ENCODE results near the gene CAPN12.

DNA sequence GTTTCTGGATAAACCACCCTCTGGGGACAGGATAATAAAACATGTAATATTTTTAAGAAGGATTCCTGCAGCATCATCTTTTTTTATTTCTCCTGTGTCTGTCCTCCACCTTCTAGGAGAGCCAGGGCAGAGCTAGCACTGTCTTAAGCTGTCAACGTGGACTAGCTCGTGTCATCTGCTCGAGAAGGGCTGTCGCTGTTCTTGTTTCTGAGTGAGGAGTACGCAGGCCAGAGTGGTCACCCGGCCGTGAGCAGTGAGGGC, 13.9 kb downstream of the CAPN12 start:
- TF ChIP-seq EP300 (IDR thresholded peaks at IDR 0.05) = no peak
- TF ChIP-seq, protein P1, sequence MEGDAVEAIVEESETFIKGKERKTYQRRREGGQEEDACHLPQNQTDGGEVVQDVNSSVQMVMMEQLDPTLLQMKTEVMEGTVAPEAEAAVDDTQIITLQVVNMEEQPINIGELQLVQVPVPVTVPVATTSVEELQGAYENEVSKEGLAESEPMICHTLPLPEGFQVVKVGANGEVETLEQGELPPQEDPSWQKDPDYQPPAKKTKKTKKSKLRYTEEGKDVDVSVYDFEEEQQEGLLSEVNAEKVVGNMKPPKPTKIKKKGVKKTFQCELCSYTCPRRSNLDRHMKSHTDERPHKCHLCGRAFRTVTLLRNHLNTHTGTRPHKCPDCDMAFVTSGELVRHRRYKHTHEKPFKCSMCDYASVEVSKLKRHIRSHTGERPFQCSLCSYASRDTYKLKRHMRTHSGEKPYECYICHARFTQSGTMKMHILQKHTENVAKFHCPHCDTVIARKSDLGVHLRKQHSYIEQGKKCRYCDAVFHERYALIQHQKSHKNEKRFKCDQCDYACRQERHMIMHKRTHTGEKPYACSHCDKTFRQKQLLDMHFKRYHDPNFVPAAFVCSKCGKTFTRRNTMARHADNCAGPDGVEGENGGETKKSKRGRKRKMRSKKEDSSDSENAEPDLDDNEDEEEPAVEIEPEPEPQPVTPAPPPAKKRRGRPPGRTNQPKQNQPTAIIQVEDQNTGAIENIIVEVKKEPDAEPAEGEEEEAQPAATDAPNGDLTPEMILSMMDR (IDR thresholded peaks at IDR 0.05) = no peak
